Activated CD8-positive, alpha-beta T cell treated with anti-CD3 and anti-CD28 coated beads for 36 hours (primary cell): ENCODE measurements around the gene INCA1. TPM values are rescaled to one million over a fixed set of nuclear protein-coding genes. Genes with fewer than 3 reads are reported as not detected.
A peak's percentile ranks its signal among the peaks of the same experiment; 100 is the strongest.

Experiments used
- ATAC-seq: fragments of 200-7000 bp; cut with Tn5 transposase; one replicate; pipeline ENCODE4 v1.10.0; 2021; ENCODE audit warnings: mild to moderate bottlenecking, moderate library complexity
- CTCF ChIA-PET: fragments of 350-600 bp; sonication (Branson Sonifier 250); formaldehyde crosslinking; loops from one replicate; lab custom pipeline; 2021; ENCODE audit warnings: antibody characterized with exemption; lab: Charles Lee
- POLR2A ChIA-PET: fragments of 350-600 bp; sonication (Branson Sonifier 250); formaldehyde crosslinking; loops from one replicate; lab custom pipeline; 2021; ENCODE audit warnings: antibody characterized with exemption; lab: Charles Lee
- DNase-seq: peaks from one replicate; pipeline ENCODE4 v3.0.0-alpha.2; 2020
- H3K27ac Mint-ChIP-seq: one replicate; pipeline ENCODE4 v1.8.0; 2021; ENCODE audit warnings: mild to moderate bottlenecking, mixed read lengths
- H3K27me3 Mint-ChIP-seq: one replicate; pipeline ENCODE4 v1.8.0; 2021; ENCODE audit warnings: mixed read lengths
- H3K36me3 Mint-ChIP-seq: one replicate; pipeline ENCODE4 v1.8.0; 2021; ENCODE audit warnings: low read depth, mixed read lengths
- H3K4me1 Mint-ChIP-seq: one replicate; pipeline ENCODE4 v1.8.0; 2021; ENCODE audit warnings: low read depth, mixed read lengths
- H3K4me3 Mint-ChIP-seq: one replicate; pipeline ENCODE4 v1.8.0; 2021; ENCODE audit warnings: mild to moderate bottlenecking, moderate library complexity, mixed read lengths
- H3K9me3 Mint-ChIP-seq: one replicate; pipeline ENCODE4 v1.8.0; 2021; ENCODE audit warnings: mixed read lengths
- CTCF ChIP-seq: fragments of 200-600 bp; IDR thresholded peaks from one replicate; pipeline ENCODE4 v1.8.0; 2022; ENCODE audit warnings: antibody characterized with exemption, mild to moderate bottlenecking
- intact Hi-C: fragments of 100-400 bp; cut with micrococcal nuclease; formaldehyde crosslinking; loops from one replicate; pipeline ENCODE4 v1.10.0; 2022
- total RNA-seq, 2 experiments: library from RNA; stranded (reverse); gene quantifications; one replicate each; pipeline ENCODE4 v1.2.3, GENCODE V29; 2021

The INCA1 gene
- total RNA-seq, 2 experiments from 2014 or later: 0.63 TPM; not detected in 1

- Mint-ChIP-seq H3K27ac (no peak overlapping the region), H3K27me3 (no peaks in the 10 kb centered on the region), H3K36me3 (peaks cover 8% of the 10 kb centered on the region), H3K4me3 (no peak overlapping the region), H3K9me3 (peaks cover 2% of the 10 kb centered on the region), H3K4me1 (peaks cover 9% of the 10 kb centered on the region)
- ChIA-PET POLR2A (interaction anchor here (0.8 to 5.5 kb wide), 3 partner anchors 9 to 26 kb away, joined by 3 to 46 read pairs (median 11); partner anchors contain the start of genes ENO3 and PFN1), CTCF (no interaction called here)
- DNase-seq: no peak
- intact Hi-C loops: no loop called here
- no peak for TF ChIP-seq CTCF
- no peak for ATAC-seq
Measured at GRCh38 chr17:4960279-4960922, 36.9 kb downstream of the INCA1 start.

- no peak for ATAC-seq
- no peak for TF ChIP-seq CTCF
- Mint-ChIP-seq H3K9me3 (no peaks in the 10 kb centered on the region), H3K4me3 (no peak overlapping the region), H3K36me3 (peaks cover 1% of the 10 kb centered on the region), H3K27ac (no peak overlapping the region), H3K4me1 (peaks cover 6% of the 10 kb centered on the region), H3K27me3 (no peaks in the 10 kb centered on the region)
- intact Hi-C loops: no loop called here
- CTCF ChIA-PET: interaction anchor here (1.4 kb wide), 1 partner anchor 21 kb away, joined by 3 read pairs; no protein-coding TSS in a partner anchor
- DNase-seq: no peak
- POLR2A ChIA-PET: interaction anchor here (0.8 to 5.5 kb wide), 3 partner anchors 8 to 25 kb away, joined by 3 to 46 read pairs (median 11); partner anchors contain the start of genes ENO3 and PFN1
Measured at GRCh38 chr17:4959261-4959965, 37.9 kb downstream of the INCA1 start.

- H3K36me3 Mint-ChIP-seq: peaks cover 1% of the 10 kb centered on the region
- peaks cover 5% of the 10 kb centered on the region for H3K4me1 Mint-ChIP-seq
- POLR2A ChIA-PET: interaction anchor here (1.1 to 20.8 kb wide), 4 partner anchors 10 to 49 kb away, joined by 3 to 627 read pairs (median 25); partner anchors contain the start of genes PFN1, RNF167, SLC25A11 and SPAG7
- no peak for ATAC-seq
- TF ChIP-seq CTCF: no peak
- no peaks in the 10 kb centered on the region for H3K9me3 Mint-ChIP-seq
- H3K27ac Mint-ChIP-seq: no peak overlapping the region
- CTCF ChIA-PET: interaction anchor here (1.4 kb wide), 1 partner anchor 22 kb away, joined by 3 read pairs; no protein-coding TSS in a partner anchor
- intact Hi-C loops: no loop called here
- H3K4me3 Mint-ChIP-seq: no peak overlapping the region
- no peak for DNase-seq
- H3K27me3 Mint-ChIP-seq: no peaks in the 10 kb centered on the region
Measured at GRCh38 chr17:4958102-4958501, 39.2 kb downstream of the INCA1 start.

- ChIA-PET POLR2A (interaction anchor here (1.3 to 20.8 kb wide), 3 partner anchors 10 to 48 kb away, joined by 3 to 627 read pairs (median 46); partner anchors contain the start of genes PFN1 and SPAG7), CTCF (interaction anchor here (0.9 to 1.6 kb wide), 6 partner anchors 9 to 105 kb away, joined by 3 to 9 read pairs (median 4); partner anchors contain the start of gene SPAG7)
- ATAC-seq (peak; percentile 37), DNase-seq (peak; percentile 71)
- TF ChIP-seq CTCF: peak; percentile 36
- H3K4me1 Mint-ChIP-seq: peaks cover 8% of the 10 kb centered on the region
- H3K36me3 Mint-ChIP-seq: peaks cover 3% of the 10 kb centered on the region
- intact Hi-C loops: no loop called here
- H3K27ac Mint-ChIP-seq: no peak overlapping the region
- no peaks in the 10 kb centered on the region for H3K27me3 Mint-ChIP-seq
- H3K4me3 Mint-ChIP-seq: no peak overlapping the region
- no peaks in the 10 kb centered on the region for H3K9me3 Mint-ChIP-seq
Measured at GRCh38 chr17:4956493-4957061, 40.7 kb downstream of the INCA1 start.
